ENCODE measurements around the gene DKK3.

Gene DKK3

DNA sequence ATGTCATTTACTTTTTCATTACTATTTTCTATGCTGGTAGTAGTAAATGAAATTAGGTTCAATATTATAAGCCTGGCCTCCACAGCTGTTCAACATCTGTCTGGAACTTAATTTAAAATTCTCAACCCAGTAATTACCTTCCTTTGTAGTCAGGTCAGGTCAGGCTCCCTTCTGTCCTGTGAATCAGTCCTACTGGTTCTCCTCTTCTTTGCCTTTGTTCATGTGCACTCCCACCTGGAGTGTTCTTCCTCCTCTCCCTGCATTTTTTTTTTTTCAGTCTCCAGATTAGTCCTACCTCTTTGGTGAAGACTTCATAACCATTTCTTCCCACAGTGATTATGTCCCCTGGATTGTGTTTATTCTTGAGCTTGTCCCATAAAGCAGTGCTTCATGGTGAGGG, 67.9 kb downstream of the DKK3 start:
- no peak for DNase-seq (ENCODE audit: low read depth in 2 of 2)

DNA sequence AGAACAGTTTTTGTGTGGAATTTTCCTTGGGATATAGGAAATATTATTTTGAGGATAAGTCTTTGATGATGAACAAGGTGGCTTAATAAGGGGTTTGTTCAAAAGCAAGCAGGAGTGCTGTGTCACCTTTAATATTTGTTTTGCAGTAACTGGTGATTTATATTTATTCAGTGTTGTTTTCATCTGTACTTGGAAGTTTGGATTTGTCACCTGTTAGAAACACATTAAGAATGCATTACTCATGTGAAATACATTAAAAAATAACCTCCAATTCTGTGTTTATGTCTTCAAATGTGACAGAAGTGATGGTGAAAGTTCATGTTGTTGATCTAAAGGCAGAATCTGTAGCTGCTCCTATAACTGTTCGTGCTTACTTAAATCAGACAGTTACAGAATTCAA, 70.5 kb downstream of the DKK3 start:
- no peak for DNase-seq (ENCODE audit: low read depth in 2 of 2)

DNA sequence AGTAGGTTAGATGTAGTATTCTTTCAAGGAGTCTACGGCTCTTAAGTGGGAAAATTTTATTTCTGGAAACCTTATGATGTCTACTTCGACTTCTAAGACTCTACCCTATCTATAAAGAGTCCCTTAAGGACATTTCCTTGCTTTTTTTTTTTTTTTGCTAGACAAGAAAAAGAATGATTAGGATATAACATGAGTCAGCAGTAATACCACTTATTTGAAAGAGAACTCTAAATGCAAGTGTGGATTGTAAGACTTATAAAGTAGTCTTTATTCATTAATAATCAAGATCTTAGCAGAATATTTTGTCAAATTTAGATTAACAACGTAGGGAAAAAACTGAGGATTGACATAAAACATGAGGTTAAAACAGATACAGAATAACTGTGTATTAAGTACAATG, 71.0 kb downstream of the DKK3 start:
- DNase-seq (ENCODE audit: low read depth in 2 of 2), result no peak

DNA sequence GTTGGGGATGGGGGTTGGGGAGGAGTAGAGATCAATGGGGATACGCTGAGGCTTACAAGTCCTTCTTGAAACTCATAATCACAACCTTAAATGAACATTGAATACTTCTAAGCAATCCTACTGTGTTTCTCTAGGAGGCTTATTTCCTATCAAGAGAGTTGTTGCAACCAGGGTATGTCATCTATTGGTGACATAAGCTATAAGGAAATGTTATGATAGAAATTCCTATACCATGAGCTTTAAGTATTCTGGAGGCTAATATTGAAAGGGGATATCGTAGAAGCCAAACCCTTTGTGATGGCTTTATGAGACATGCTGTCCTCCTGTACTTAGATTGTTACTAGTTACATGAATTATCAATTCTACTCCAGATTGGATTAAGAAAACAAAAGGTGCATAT, 72.9 kb downstream of the DKK3 start:
- no peak for DNase-seq (ENCODE audit: low read depth in 2 of 2)

DNA sequence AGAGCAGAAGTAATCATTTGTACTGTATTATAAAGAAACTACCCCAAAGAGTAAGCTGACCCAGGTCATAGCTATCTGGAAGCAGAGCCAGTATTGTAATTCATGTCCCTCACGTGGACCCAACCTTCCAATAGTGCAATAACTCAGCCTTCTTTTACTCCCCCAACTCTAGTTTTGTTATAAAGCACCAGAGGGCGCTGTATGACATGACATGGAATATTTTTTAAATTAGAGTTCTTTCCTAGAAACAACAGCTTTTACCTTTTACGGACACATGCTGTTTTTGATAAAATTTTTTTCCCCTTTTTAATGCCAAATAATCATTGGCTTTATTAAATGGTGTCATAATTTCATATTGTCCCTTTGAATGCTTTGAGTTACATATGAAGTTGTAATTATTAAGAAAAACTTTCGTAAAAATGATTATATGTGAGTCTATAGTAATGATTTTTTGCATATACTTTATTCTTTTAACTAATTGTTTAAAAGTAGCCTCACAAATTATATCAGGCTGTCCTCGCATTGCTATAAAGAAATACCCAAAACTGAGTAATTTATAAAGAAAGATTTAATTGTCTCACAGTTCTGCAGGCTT, 76.9 kb downstream of the DKK3 start:
- no peak for DNase-seq (ENCODE audit: low read depth in 2 of 2)

DNA sequence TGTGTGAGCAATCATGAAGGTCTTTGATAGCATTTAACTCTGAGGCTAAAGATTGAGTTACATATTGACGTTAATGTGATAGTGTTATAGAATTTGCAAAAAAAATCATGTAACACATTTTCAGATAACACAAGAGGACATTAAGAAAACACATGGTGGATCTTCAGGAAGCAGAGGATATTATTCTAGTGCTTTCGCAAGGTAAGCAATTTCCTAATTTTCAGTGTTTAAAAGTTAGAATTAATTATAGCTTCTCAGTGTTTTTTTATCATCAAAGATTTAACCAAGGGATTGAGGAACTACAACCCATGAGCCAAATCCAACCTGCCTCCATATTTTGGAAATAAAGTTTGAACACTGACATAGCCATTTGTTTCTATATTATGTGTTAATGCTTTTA, 78.5 kb downstream of the DKK3 start:
- DNase-seq (ENCODE audit: low read depth in 2 of 2), result no peak

DNA sequence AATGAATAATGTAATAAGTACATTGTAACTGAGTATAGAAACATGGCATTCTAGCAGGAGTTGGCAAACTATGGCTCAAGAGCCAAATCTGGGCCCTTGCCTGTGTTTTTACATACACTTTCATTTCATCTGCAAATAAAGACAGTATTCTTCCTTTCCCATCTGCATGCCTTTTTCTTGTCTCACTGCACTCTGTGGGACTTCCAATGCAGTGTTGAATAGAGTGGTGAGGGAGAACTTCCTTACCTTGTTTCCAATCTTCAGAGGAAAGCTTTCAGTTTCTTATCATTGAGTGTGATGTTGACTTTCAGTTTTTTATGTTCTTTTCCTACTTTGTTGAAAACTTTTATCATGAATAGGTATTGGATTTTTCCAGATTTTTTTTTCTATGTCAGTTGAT, 84.6 kb downstream of the DKK3 start:
- DNase-seq (ENCODE audit: low read depth in 2 of 2), result no peak

DNA sequence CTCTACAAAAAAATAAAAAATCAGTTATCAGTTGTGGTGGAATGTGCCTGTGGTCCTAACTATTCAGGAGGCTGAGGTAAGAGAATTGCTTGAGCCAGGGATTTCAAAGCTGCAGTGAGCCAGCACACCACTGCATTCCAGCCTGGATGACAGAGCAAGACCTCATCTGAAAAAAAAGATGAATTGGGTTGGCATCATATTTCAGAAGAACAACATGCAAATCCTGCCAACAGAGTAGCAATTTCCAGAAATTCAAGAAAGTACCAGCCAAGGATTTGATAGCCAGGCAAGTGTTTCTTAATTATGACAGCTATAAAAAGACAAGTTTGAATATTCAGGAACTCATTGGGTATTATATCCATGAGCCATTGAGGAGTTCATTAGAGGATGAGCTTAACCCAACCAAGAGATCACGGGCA, 91.4 kb downstream of the DKK3 start:
- no peak for DNase-seq (ENCODE audit: low read depth in 2 of 2)

DNA sequence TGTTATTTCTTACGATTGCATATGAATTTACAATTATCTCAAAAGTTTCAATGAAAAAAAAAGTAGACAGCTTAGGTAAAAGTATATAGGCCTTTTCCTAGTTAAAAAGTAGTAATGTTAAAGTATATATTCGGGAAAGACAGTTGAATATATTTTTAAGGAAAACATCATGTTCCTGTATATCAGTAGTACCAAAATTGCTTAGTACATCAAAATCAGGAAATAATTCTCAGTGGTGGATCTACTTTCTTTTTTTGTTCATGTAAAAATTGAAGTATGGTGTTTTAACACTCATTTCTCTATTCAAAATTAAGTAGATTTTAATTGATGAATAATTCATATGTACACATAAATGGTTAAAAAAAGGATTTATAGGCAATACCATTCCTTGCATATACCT, 92.8 kb downstream of the DKK3 start:
- DNase-seq (ENCODE audit: low read depth in 2 of 2), result no peak

DNA sequence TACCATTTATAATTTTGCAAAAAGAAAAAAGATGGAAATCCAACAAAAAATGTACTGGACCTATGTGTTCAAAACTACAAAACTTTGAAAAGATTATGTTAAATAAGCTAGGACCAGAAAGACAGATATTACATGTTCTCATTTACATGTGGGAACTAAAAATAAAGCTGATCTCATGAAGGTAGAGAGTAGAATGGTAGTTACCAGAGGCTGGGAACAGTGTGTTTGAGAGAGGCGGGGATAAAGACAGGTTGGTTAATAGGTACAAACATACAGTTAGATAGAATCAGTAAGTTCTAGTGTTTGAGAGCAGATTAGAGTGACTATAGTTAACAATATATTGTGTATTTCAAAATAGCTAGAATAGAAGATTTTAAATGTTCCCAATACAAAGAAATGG, 95.0 kb downstream of the DKK3 start:
- DNase-seq (ENCODE audit: low read depth in 2 of 2), result no peak

Measured in stimulated activated CD4-positive, alpha-beta T cell treated with anti-CD3 and anti-CD28 coated beads, Interleukin-1b, Interleukin-23, amount 100 ng/mL, for 1 hour (primary cell).